Natural killer cell treated with Interleukin-12 subunit alpha and Interleukin-12 subunit beta and Interleukin-15 and Interleukin-18, amount 100 ng/mL, for 72 hours (primary cell): ENCODE measurements around the gene GALNTL6. TPM values are rescaled to one million over a fixed set of nuclear protein-coding genes. Genes with fewer than 3 reads are reported as not detected.
A peak's percentile ranks its signal among the peaks of the same experiment; 100 is the strongest.

Experiments
- ATAC-seq, 2 donors: fragments of 150-1000 bp; cut with Tn5 transposase in 1 of 2; sonication (Bioruptor Pico), chemical (Tn5 transposase) in 1 of 2; 2 replicates each; pipeline ENCODE4 v1.10.0; 2021
- DNase-seq: peaks from one replicate; pipeline ENCODE4 v3.0.0; 2022; ENCODE audit warnings: low spot score
- H3K27ac Mint-ChIP-seq, 2 donors: 1 replicate in 1 of 2; 2 replicates in 1 of 2; pipeline ENCODE4 v1.8.0; 2022; ENCODE audit warnings: mixed read lengths in 2 of 2, mild to moderate bottlenecking in 1 of 2, moderate library complexity in 1 of 2
- H3K27me3 Mint-ChIP-seq, 2 donors: 1 replicate in 1 of 2; 2 replicates in 1 of 2; pipeline ENCODE4 v1.8.0; 2022; ENCODE audit warnings: mixed read lengths in 2 of 2
- H3K36me3 Mint-ChIP-seq: one replicate; pipeline ENCODE4 v1.8.0; 2022; ENCODE audit warnings: mixed read lengths
- H3K4me1 Mint-ChIP-seq, 2 donors: 1 replicate in 1 of 2; 2 replicates in 1 of 2; pipeline ENCODE4 v1.8.0; 2022; ENCODE audit warnings: low read depth in 2 of 2, mixed read lengths in 2 of 2, mild to moderate bottlenecking in 1 of 2
- H3K4me3 Mint-ChIP-seq: one replicate; pipeline ENCODE4 v1.8.0; 2022; ENCODE audit warnings: mixed read lengths
- H3K9me3 Mint-ChIP-seq: 2 replicates; pipeline ENCODE4 v1.8.0; 2022; ENCODE audit warnings: mixed read lengths
- total RNA-seq, 2 donors: library from RNA; stranded (reverse); gene quantifications; one replicate each; pipeline ENCODE4 v1.2.3, GENCODE V29; 2022

The GALNTL6 gene
- total RNA-seq, 2 donors from 2014 or later = not detected

GRCh38 chr4:172983014-172983413 lies 1169.8 kb downstream of the GALNTL6 start:
- Mint-ChIP-seq H3K36me3 (no peaks in the 10 kb centered on the region), H3K4me3 (no peak overlapping the region), H3K9me3 (peaks cover under 1% of the 10 kb centered on the region), H3K27ac (no peak overlapping the region), H3K4me1 (no peaks in the 10 kb centered on the region), H3K27me3 (peaks cover 0 to 2% of the 10 kb centered on the region in 2 donors)
- DNase-seq = no peak
- ATAC-seq = no peak

- Mint-ChIP-seq H3K9me3 (peaks cover 3% of the 10 kb centered on the region), H3K27ac (no peak overlapping the region), H3K36me3 (no peaks in the 10 kb centered on the region), H3K4me3 (no peak overlapping the region), H3K4me1 (no peaks in the 10 kb centered on the region), H3K27me3 (peaks cover 0 to 6% of the 10 kb centered on the region in 2 donors)
- ATAC-seq = no peak
- DNase-seq = no peak
These were observed 1170.4 kb downstream of the GALNTL6 start for GRCh38 chr4:172983631-172984030.

- ATAC-seq (no peak), DNase-seq (no peak)
- H3K4me3 Mint-ChIP-seq = no peak overlapping the region
- peaks cover 3% of the 10 kb centered on the region for H3K9me3 Mint-ChIP-seq
- H3K27me3 Mint-ChIP-seq = peaks cover 0 to 6% of the 10 kb centered on the region in 2 donors
- H3K27ac Mint-ChIP-seq = no peak overlapping the region
- no peaks in the 10 kb centered on the region for H3K4me1 Mint-ChIP-seq
- no peaks in the 10 kb centered on the region for H3K36me3 Mint-ChIP-seq
These were observed 1172.3 kb downstream of the GALNTL6 start for GRCh38 chr4:172985552-172985951.

GRCh38 chr4:172986114-172986513 lies 1172.9 kb downstream of the GALNTL6 start:
- no peaks in the 10 kb centered on the region for H3K4me1 Mint-ChIP-seq
- H3K4me3 Mint-ChIP-seq = no peak overlapping the region
- no peak for ATAC-seq
- peaks cover 3% of the 10 kb centered on the region for H3K9me3 Mint-ChIP-seq
- no peak overlapping the region for H3K27ac Mint-ChIP-seq
- no peak for DNase-seq
- H3K27me3 Mint-ChIP-seq = peaks cover 0 to 6% of the 10 kb centered on the region in 2 donors
- H3K36me3 Mint-ChIP-seq = no peaks in the 10 kb centered on the region

GRCh38 chr4:172989984-172990820 lies 1177.0 kb downstream of the GALNTL6 start:
- no peak overlapping the region for H3K4me3 Mint-ChIP-seq
- no peak for DNase-seq
- H3K27me3 Mint-ChIP-seq = peaks cover 0 to 6% of the 10 kb centered on the region in 2 donors
- H3K36me3 Mint-ChIP-seq = no peaks in the 10 kb centered on the region
- no peak for ATAC-seq
- H3K27ac Mint-ChIP-seq = no peak overlapping the region
- H3K4me1 Mint-ChIP-seq = no peaks in the 10 kb centered on the region
- H3K9me3 Mint-ChIP-seq = peaks cover 3% of the 10 kb centered on the region

GRCh38 chr4:172992648-172993378 lies 1179.6 kb downstream of the GALNTL6 start:
- DNase-seq = no peak

GRCh38 chr4:172995161-172995560 lies 1182.0 kb downstream of the GALNTL6 start:
- H3K27me3 Mint-ChIP-seq = peaks cover 9 to 13% of the 10 kb centered on the region in 2 donors
- H3K4me3 Mint-ChIP-seq = no peak overlapping the region
- no peaks in the 10 kb centered on the region for H3K36me3 Mint-ChIP-seq
- no peaks in the 10 kb centered on the region for H3K4me1 Mint-ChIP-seq
- H3K27ac Mint-ChIP-seq = no peak overlapping the region
- DNase-seq = no peak
- ATAC-seq = no peak
- no peaks in the 10 kb centered on the region for H3K9me3 Mint-ChIP-seq

More at GRCh38 chr4:172992648-172993378, 1179.6 kb downstream of the GALNTL6 start:
- Mint-ChIP-seq H3K27ac (no peak overlapping the region), H3K27me3 (peaks cover 2 to 5% of the 10 kb centered on the region in 2 donors), H3K36me3 (no peaks in the 10 kb centered on the region), H3K4me3 (peak overlapping the region; percentile 8), H3K4me1 (no peaks in the 10 kb centered on the region), H3K9me3 (peaks cover 3% of the 10 kb centered on the region)
- no peak for ATAC-seq

GRCh38 chr4:172995704-172996103 lies 1182.5 kb downstream of the GALNTL6 start:
- peaks cover 9 to 13% of the 10 kb centered on the region in 2 donors for H3K27me3 Mint-ChIP-seq
- DNase-seq = no peak
- H3K9me3 Mint-ChIP-seq = no peaks in the 10 kb centered on the region
- H3K36me3 Mint-ChIP-seq = no peaks in the 10 kb centered on the region
- H3K4me1 Mint-ChIP-seq = no peaks in the 10 kb centered on the region
- ATAC-seq = no peak
- H3K27ac Mint-ChIP-seq = no peak overlapping the region
- H3K4me3 Mint-ChIP-seq = no peak overlapping the region

GRCh38 chr4:172996571-172997216 lies 1183.5 kb downstream of the GALNTL6 start:
- ATAC-seq = no peak
- peaks cover 9 to 13% of the 10 kb centered on the region in 2 donors for H3K27me3 Mint-ChIP-seq
- no peak overlapping the region for H3K4me3 Mint-ChIP-seq
- no peak for DNase-seq
- no peaks in the 10 kb centered on the region for H3K4me1 Mint-ChIP-seq
- no peaks in the 10 kb centered on the region for H3K9me3 Mint-ChIP-seq
- H3K36me3 Mint-ChIP-seq = no peaks in the 10 kb centered on the region
- no peak overlapping the region for H3K27ac Mint-ChIP-seq

- Mint-ChIP-seq H3K36me3 (no peaks in the 10 kb centered on the region), H3K27ac (no peak overlapping the region), H3K4me1 (no peaks in the 10 kb centered on the region), H3K4me3 (no peak overlapping the region), H3K27me3 (peaks cover 9 to 13% of the 10 kb centered on the region in 2 donors), H3K9me3 (no peaks in the 10 kb centered on the region)
- no peak for ATAC-seq
- no peak for DNase-seq
These were observed 1184.0 kb downstream of the GALNTL6 start for GRCh38 chr4:172997217-172997609.

GRCh38 chr4:172997856-172998255 lies 1184.7 kb downstream of the GALNTL6 start:
- no peaks in the 10 kb centered on the region for H3K4me1 Mint-ChIP-seq

GRCh38 chr4:172998527-172999469 lies 1185.6 kb downstream of the GALNTL6 start:
- DNase-seq (no peak), ATAC-seq (no peak)
- Mint-ChIP-seq H3K4me1 (no peaks in the 10 kb centered on the region), H3K9me3 (no peaks in the 10 kb centered on the region), H3K36me3 (no peaks in the 10 kb centered on the region), H3K27me3 (peaks cover 12 to 13% of the 10 kb centered on the region in 2 donors), H3K4me3 (no peak overlapping the region), H3K27ac (no peak overlapping the region)

More at GRCh38 chr4:172997856-172998255, 1184.7 kb downstream of the GALNTL6 start:
- no peak overlapping the region for H3K4me3 Mint-ChIP-seq
- H3K27me3 Mint-ChIP-seq = peaks cover 9 to 13% of the 10 kb centered on the region in 2 donors
- H3K27ac Mint-ChIP-seq = no peak overlapping the region
- H3K36me3 Mint-ChIP-seq = no peaks in the 10 kb centered on the region
- H3K9me3 Mint-ChIP-seq = no peaks in the 10 kb centered on the region
- ATAC-seq = no peak
- no peak for DNase-seq

GRCh38 chr4:173001571-173001970 lies 1188.4 kb downstream of the GALNTL6 start:
- Mint-ChIP-seq H3K4me3 (no peak overlapping the region), H3K27ac (no peak overlapping the region), H3K9me3 (no peaks in the 10 kb centered on the region), H3K27me3 (peaks cover 13% of the 10 kb centered on the region in 2 donors), H3K4me1 (no peaks in the 10 kb centered on the region), H3K36me3 (no peaks in the 10 kb centered on the region)
- ATAC-seq (no peak), DNase-seq (no peak)
